Breast epithelium (tissue), 3 donors: Measurements from ENCODE around the gene ANO2.
A peak's percentile ranks its signal among the peaks of the same experiment; 100 is the strongest.

Source experiments
- CTCF ChIP-seq, 3 donors: fragments of 450-650 bp; IDR thresholded peaks; one replicate each; pipeline ENCODE4 v1.5.1; 2016 to 2017; ENCODE audit warnings: antibody characterized with exemption in 3 of 3, mild to moderate bottlenecking in 3 of 3, moderate library complexity in 3 of 3
- POLR2A ChIP-seq: fragments of 450-650 bp; IDR thresholded peaks from one replicate; pipeline ENCODE4 v1.6.1; 2016; ENCODE audit warnings: antibody characterized with exemption, mild to moderate bottlenecking, moderate library complexity

DNA sequence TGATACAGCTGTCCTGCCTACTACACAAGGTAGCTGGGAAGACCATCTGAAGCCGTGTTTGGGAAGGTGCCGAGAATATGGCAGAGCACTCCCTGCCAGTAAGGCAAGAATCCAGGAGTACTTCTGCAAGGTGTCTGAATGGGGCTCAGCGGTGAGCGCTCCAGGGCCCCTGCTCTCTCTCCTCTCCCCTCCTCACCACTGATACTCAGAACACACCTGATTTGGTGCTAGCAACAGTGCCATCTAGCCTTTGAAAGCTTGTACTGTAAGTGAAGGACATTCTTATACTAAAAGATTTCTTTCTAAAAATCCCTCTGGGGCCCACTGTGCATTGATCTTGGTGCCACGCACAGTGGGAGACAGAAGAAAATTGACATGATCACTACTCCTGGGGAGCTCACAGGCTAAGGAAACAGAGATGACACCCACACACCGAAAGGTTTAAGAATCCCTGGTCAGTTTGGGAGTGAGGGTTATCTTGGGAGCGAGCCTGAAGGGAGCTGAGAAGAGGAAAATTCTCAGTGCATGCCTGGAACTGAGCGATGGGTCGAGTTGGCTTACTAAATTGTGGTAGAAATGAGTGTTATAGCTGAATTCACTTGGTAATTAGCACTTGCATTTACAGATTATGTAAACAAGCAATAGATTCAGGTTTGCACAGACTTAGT lies 296.2 kb downstream of the ANO2 start:
- TF ChIP-seq POLR2A (no peak), CTCF (IDR thresholded peaks at IDR 0.05) (peak in 2 of 3 donors; percentile 39 to 44)
